Osteocyte (in vitro differentiated cells): ENCODE results near the gene PTP4A2. TPM values are rescaled to one million over a fixed set of nuclear protein-coding genes. Genes with fewer than 3 reads are reported as not detected.

Experiments used
- DNase-seq: peaks from one replicate; pipeline ENCODE4 v3.0.0; 2021; ENCODE audit warnings: mixed read lengths; ENCODE audit not compliant: unreplicated experiment; ENCODE audit errors: extremely low spot score
- H3K27ac Mint-ChIP-seq: one replicate; pipeline ENCODE4 v1.8.0; 2021; ENCODE audit warnings: mild to moderate bottlenecking, mixed read lengths; ENCODE audit not compliant: unreplicated experiment
- H3K27me3 Mint-ChIP-seq: one replicate; pipeline ENCODE4 v1.8.0; 2021; ENCODE audit warnings: mixed read lengths; ENCODE audit not compliant: unreplicated experiment
- H3K36me3 Mint-ChIP-seq: one replicate; pipeline ENCODE4 v1.8.0; 2021; ENCODE audit warnings: mixed read lengths; ENCODE audit not compliant: unreplicated experiment
- H3K4me1 Mint-ChIP-seq: one replicate; pipeline ENCODE4 v1.8.0; 2021; ENCODE audit warnings: mixed read lengths; ENCODE audit not compliant: unreplicated experiment
- H3K4me3 Mint-ChIP-seq: one replicate; pipeline ENCODE4 v1.8.0; 2021; ENCODE audit warnings: mild to moderate bottlenecking, moderate library complexity, mixed read lengths; ENCODE audit not compliant: unreplicated experiment
- H3K9me3 Mint-ChIP-seq: one replicate; pipeline ENCODE4 v1.8.0; 2021; ENCODE audit warnings: mixed read lengths; ENCODE audit not compliant: unreplicated experiment
- CTCF ChIP-seq: fragments of 200-600 bp; sonication (generic); IDR thresholded peaks from 2 replicates; pipeline ENCODE4 v1.5.0; 2021; ENCODE audit warnings: antibody characterized with exemption, mild to moderate bottlenecking, moderate library complexity
- total RNA-seq: library from RNA; stranded (reverse); gene quantifications from 2 replicates; pipeline ENCODE4 v1.2.1, GENCODE V29; 2021

PTP4A2 gene
- total RNA-seq, 1 donor from 2014 or later = 142 TPM

GRCh38 chr1:31861346-31861745, 76.8 kb downstream of the PTP4A2 start:
- Mint-ChIP-seq H3K4me3 (no peak overlapping the region), H3K27me3 (no peaks in the 10 kb centered on the region), H3K27ac (no peak overlapping the region), H3K4me1 (no peaks in the 10 kb centered on the region), H3K9me3 (no peaks in the 10 kb centered on the region), H3K36me3 (no peaks in the 10 kb centered on the region)
- DNase-seq = no peak
- no peak for TF ChIP-seq CTCF

- no peak for DNase-seq
- H3K27ac Mint-ChIP-seq = no peak overlapping the region
- H3K27me3 Mint-ChIP-seq = no peaks in the 10 kb centered on the region
- H3K4me1 Mint-ChIP-seq = no peaks in the 10 kb centered on the region
- no peak for TF ChIP-seq CTCF
- H3K9me3 Mint-ChIP-seq = no peaks in the 10 kb centered on the region
- H3K4me3 Mint-ChIP-seq = no peak overlapping the region
- no peaks in the 10 kb centered on the region for H3K36me3 Mint-ChIP-seq
Measured at GRCh38 chr1:31860581-31860980, 77.6 kb downstream of the PTP4A2 start.

- H3K4me3 Mint-ChIP-seq = no peak overlapping the region
- H3K9me3 Mint-ChIP-seq = no peaks in the 10 kb centered on the region
- no peaks in the 10 kb centered on the region for H3K4me1 Mint-ChIP-seq
- H3K27me3 Mint-ChIP-seq = no peaks in the 10 kb centered on the region
- no peak for TF ChIP-seq CTCF
- no peak for DNase-seq
- H3K36me3 Mint-ChIP-seq = no peaks in the 10 kb centered on the region
- H3K27ac Mint-ChIP-seq = no peak overlapping the region
Measured at GRCh38 chr1:31859719-31860118, 78.4 kb downstream of the PTP4A2 start.

- Mint-ChIP-seq H3K36me3 (no peaks in the 10 kb centered on the region), H3K4me1 (no peaks in the 10 kb centered on the region), H3K27ac (no peak overlapping the region), H3K9me3 (no peaks in the 10 kb centered on the region), H3K27me3 (no peaks in the 10 kb centered on the region), H3K4me3 (no peak overlapping the region)
- DNase-seq = no peak
- TF ChIP-seq CTCF = no peak
Measured at GRCh38 chr1:31859044-31859443, 79.1 kb downstream of the PTP4A2 start.

- no peaks in the 10 kb centered on the region for H3K9me3 Mint-ChIP-seq
- H3K4me3 Mint-ChIP-seq = no peak overlapping the region
Measured at GRCh38 chr1:31857863-31858262, 80.3 kb downstream of the PTP4A2 start.

More at GRCh38 chr1:31857863-31858262, 80.3 kb downstream of the PTP4A2 start:
- Mint-ChIP-seq H3K27me3 (no peaks in the 10 kb centered on the region), H3K27ac (no peak overlapping the region), H3K4me1 (no peaks in the 10 kb centered on the region), H3K36me3 (no peaks in the 10 kb centered on the region)
- no peak for DNase-seq
- no peak for TF ChIP-seq CTCF

Other genes starting within 250 kb of the PTP4A2 start
- gene COL16A1, start 234.4 kb downstream of the PTP4A2 start, total RNA-seq = 89.2 and 90.7 TPM in 2 replicates
- 8.2 and 8.4 TPM in 2 replicates for gene ADGRB2, start 174.0 kb downstream of the PTP4A2 start, total RNA-seq
- gene SPOCD1, start 122.3 kb downstream of the PTP4A2 start, total RNA-seq = 0.44 and 0.67 TPM in 2 replicates
- gene KHDRBS1, start 75.5 kb upstream of the PTP4A2 start, total RNA-seq = 128 and 131 TPM in 2 replicates
- gene TMEM39B, start 134.6 kb upstream of the PTP4A2 start, total RNA-seq = 22.9 and 25.0 TPM in 2 replicates
- 75.3 and 78.2 TPM in 2 replicates for gene KPNA6, start 169.7 kb upstream of the PTP4A2 start, total RNA-seq
- gene TXLNA, start 241.3 kb upstream of the PTP4A2 start, total RNA-seq = 77.3 and 77.8 TPM in 2 replicates